K562 (cell line): ENCODE data around the gene PRR29. TPM values are rescaled to one million over a fixed set of nuclear protein-coding genes. Genes with fewer than 3 reads are reported as not detected.

Experiments used
- ATAC-seq: fragments of 200-7000 bp; cut with Tn5 transposase; 3 replicates; pipeline ENCODE4 v1.9.1; 2020; ENCODE audit warnings: moderate library complexity
- BruUV-seq: library from RNA; stranded (reverse); fragments of 400-500 nt; replicated peaks from 2 replicates; lab custom pipeline; 2021; lab: Mats Ljungman, UMichigan
- CTCF ChIA-PET: fragments of 300-600 bp; formaldehyde crosslinking; extraction: SDS; loops from one replicate; lab custom pipeline; 2021; ENCODE audit warnings: low intra/inter-chr PET ratio; lab: Yijun Ruan, JAX
- POLR2A ChIA-PET: fragments of 300-600, 350-650 bp; sonication (Branson Sonifier 250); formaldehyde crosslinking; extraction: SDS; loops from one replicate; lab custom pipeline; 2021; ENCODE audit warnings: antibody characterized with exemption, inconsistent platforms; lab: Yijun Ruan, JAX
- DNase-seq, 4 experiments: peaks; one replicate each; pipeline versions ENCODE4 v3.0.0 to v3.0.0-alpha.2; 2011 to 2018; ENCODE audit warnings: low spot score in 3 of 4, mixed read lengths in 3 of 4; ENCODE audit errors: extremely low read depth in 1 of 4
- FAIRE-seq: peaks from 2 replicates; lab custom pipeline; 2011; peaks lifted over from hg19 to GRCh38; lab: Jason Lieb, UNC
- H2AFZ ChIP-seq: 2 replicates; pipeline ENCODE4 v1.6.0; 2011; ENCODE audit warnings: low read depth, low read length, control low read depth, inconsistent platforms
- H3K27ac ChIP-seq: fragments of 200-600 bp; 3 replicates; pipeline ENCODE4 v1.8.0; 2011; ENCODE audit warnings: low read depth, mild to moderate bottlenecking, control low read depth, inconsistent platforms, low read length, moderate library complexity, mixed read lengths; ENCODE audit errors: extremely low read depth
- H3K27me3 ChIP-seq, 2 experiments: fragments of 300-600 bp in 1 of 2; 2 replicates in 1 of 2; 3 replicates in 1 of 2; pipeline versions ENCODE4 v1.6.0 to v1.8.0; 2011; ENCODE audit warnings: inconsistent platforms in 2 of 2, low read length in 2 of 2, mild to moderate bottlenecking in 1 of 2, mixed read lengths in 1 of 2, moderate library complexity in 1 of 2; ENCODE audit not compliant: control insufficient read depth in 2 of 2, insufficient read depth in 2 of 2
- H3K36me3 ChIP-seq: fragments of 300-600 bp; 3 replicates; pipeline ENCODE4 v1.8.0; 2011; ENCODE audit warnings: mild to moderate bottlenecking, low read length, inconsistent platforms; ENCODE audit not compliant: control insufficient read depth, insufficient read depth
- H3K4me1 ChIP-seq, 2 experiments: fragments of 200-600 bp in 1 of 2; replicated peaks in 1 of 2; 2 replicates in 1 of 2; 3 replicates in 1 of 2; pipeline versions ENCODE4 v1.5.1 to v1.8.0; 2011; ENCODE audit warnings: inconsistent platforms in 2 of 2, low read length in 2 of 2, mild to moderate bottlenecking in 1 of 2, mixed read lengths in 1 of 2, moderate library complexity in 1 of 2; ENCODE audit not compliant: control insufficient read depth in 2 of 2, insufficient read depth in 2 of 2
- H3K4me2 ChIP-seq: 2 replicates; pipeline ENCODE4 v1.6.1; 2011; ENCODE audit warnings: low read length, control low read depth, inconsistent platforms, mixed read lengths; ENCODE audit not compliant: insufficient read depth
- H3K4me3 ChIP-seq: fragments of 200-600 bp; sonication (generic), shearing (Covaris generic); 2 replicates; pipeline ENCODE4 v1.5.1; 2016; ENCODE audit warnings: control low read depth, inconsistent platforms
- H3K79me2 ChIP-seq: fragments of 200-600 bp; 3 replicates; pipeline ENCODE4 v1.8.0; 2011; ENCODE audit warnings: low read length, inconsistent platforms; ENCODE audit not compliant: control insufficient read depth, insufficient read depth
- H3K9ac ChIP-seq, 2 experiments: 2 replicates each; pipeline versions ENCODE4 v1.6.0 to v1.6.1; 2011; ENCODE audit warnings: low read depth in 2 of 2, low read length in 2 of 2, control low read depth in 1 of 2, inconsistent platforms in 1 of 2, mild to moderate bottlenecking in 1 of 2, mixed read lengths in 1 of 2; ENCODE audit not compliant: insufficient read depth in 1 of 2
- H3K9me1 ChIP-seq: one replicate; pipeline ENCODE4 v1.6.0; 2011; ENCODE audit warnings: inconsistent platforms, mild to moderate bottlenecking, low read length, moderate library complexity; ENCODE audit not compliant: control insufficient read depth, insufficient read depth
- H3K9me3 ChIP-seq: replicated peaks from 2 replicates; pipeline ENCODE4 v1.5.1; 2011; ENCODE audit warnings: low read depth, low read length, inconsistent platforms; ENCODE audit not compliant: control insufficient read depth, insufficient read depth
- H4K20me1 ChIP-seq: replicated peaks from 2 replicates; pipeline ENCODE4 v1.6.1; 2011; ENCODE audit warnings: low read length, inconsistent platforms, mixed read lengths; ENCODE audit not compliant: control insufficient read depth, insufficient read depth
- BRCA1 ChIP-seq, 2 experiments: fragments of 450-650 bp in 1 of 2; sonication (generic) in 1 of 2; formaldehyde crosslinking in 1 of 2; IDR thresholded peaks; 2 replicates each; pipeline versions ENCODE4 v1.5.0 to v1.6.1; 2017 to 2020; ENCODE audit warnings: mild to moderate bottlenecking in 1 of 2, missing genetic modification reagents in 1 of 2
- CHCHD3 ChIP-seq: fragments of 250-450 bp; sonication (Bioruptor Pico); IDR thresholded peaks from 2 replicates; pipeline ENCODE4 v2.1.2; 2022; ENCODE audit warnings: mild to moderate bottlenecking
- ETV5 ChIP-seq: sonication (generic); formaldehyde crosslinking; IDR thresholded peaks from 2 replicates; pipeline ENCODE4 v1.4.0; 2020; ENCODE audit warnings: low read depth, mild to moderate bottlenecking, missing genetic modification reagents
- KDM4B ChIP-seq, 2 experiments: fragments of 450-650 bp in 1 of 2; sonication (generic) in 1 of 2; IDR thresholded peaks; 2 replicates each; pipeline ENCODE4 v1.6.1; 2016 to 2017; ENCODE audit warnings: borderline replicate concordance in 2 of 2, antibody characterized with exemption in 1 of 2, low read depth in 1 of 2, mild to moderate bottlenecking in 1 of 2
- MTA2 ChIP-seq: fragments of 450-650 bp; IDR thresholded peaks from 2 replicates; pipeline ENCODE4 v1.6.1; 2016; ENCODE audit warnings: low read depth
- MTF1 ChIP-seq: fragments of 250-450 bp; sonication (Bioruptor Pico); IDR thresholded peaks from 2 replicates; pipeline ENCODE4 v1.9.0; 2021; ENCODE audit warnings: moderate library complexity, mild to moderate bottlenecking, inconsistent platforms, borderline replicate concordance
- NELFE ChIP-seq: IDR thresholded peaks from 2 replicates; pipeline ENCODE4 v1.6.1; 2011; ENCODE audit warnings: mild to moderate bottlenecking; ENCODE audit not compliant: insufficient read depth, insufficient read length
- NR2F6 ChIP-seq: fragments of 450-650 bp; formaldehyde crosslinking; IDR thresholded peaks from 2 replicates; pipeline ENCODE4 v1.4.0; 2020; ENCODE audit warnings: mild to moderate bottlenecking
- PML ChIP-seq: IDR thresholded peaks from 2 replicates; pipeline ENCODE4 v1.6.1; 2012; ENCODE audit warnings: low read length, inconsistent platforms
- RBFOX2 ChIP-seq: fragments of 200-400 bp; formaldehyde crosslinking; IDR thresholded peaks from 2 replicates; pipeline ENCODE4 v1.6.1; 2017; ENCODE audit warnings: low read depth, mild to moderate bottlenecking, low read length, moderate library complexity
- SPI1 ChIP-seq: IDR thresholded peaks from 2 replicates; pipeline ENCODE4 v1.6.1; 2011; ENCODE audit warnings: low read depth, low read length, control low read depth, borderline replicate concordance
- WGBS: fragments of 100-300 bp; shearing (Covaris generic); methylation state at CpG from one replicate; pipeline ENCODE4 v1.1.6; 2016; ENCODE audit warnings: low coverage, mixed read lengths; ENCODE audit not compliant: insufficient coverage; ENCODE audit errors: missing lambda C conversion rate; 5-methylcytosine and 5-hydroxymethylcytosine counted together
- in situ Hi-C: fragments of 300-500 bp; cut with MboI; formaldehyde crosslinking; loops from 4 replicates; pipeline ENCODE4 v1.15.0; 2018; ENCODE audit warnings: inconsistent platforms, mixed read lengths
- intact Hi-C: fragments of 100-400 bp; cut with micrococcal nuclease; formaldehyde crosslinking; loops from 2 replicates; pipeline ENCODE4 v1.14.2; 2022
- polyA plus RNA-seq, 8 experiments: library from polyadenylated mRNA; depleted of rRNA in 4 of 8; stranded (reverse) in 5 of 8; unstranded in 3 of 8; fragments of >200 nt; fragmentation: Nextera tagmentation in 2 of 8; fragmentation: Illumina TruSeq in 1 of 8; extraction: Ambion mirVana in 2 of 8; extraction: Trizol in 1 of 8; gene quantifications; 2 replicates each; pipeline versions ENCODE4 v1.2.1 to v1.2.3, GENCODE V29; 2011 to 2014; ENCODE audit warnings: inconsistent platforms in 1 of 8, missing spikeins in 1 of 8
- total RNA-seq, 7 experiments: library from RNA; depleted of rRNA in 6 of 7; stranded (reverse); fragments of >200 nt in 6 of 7; fragmentation: Illumina TruSeq in 2 of 7; extraction: Trizol in 2 of 7; gene quantifications; 2 replicates each; pipeline versions ENCODE4 v1.2.1 to v1.2.3, GENCODE V29; 2011 to 2021; ENCODE audit warnings: low replicate concordance in 1 of 7
- TF ChIP-seq, protein P1 (sequence below): fragments of 250-450 bp; sonication (Bioruptor Pico); IDR thresholded peaks from 2 replicates; pipeline ENCODE4 v1.8.0; 2022; ENCODE audit warnings: inconsistent platforms, mild to moderate bottlenecking, moderate library complexity, borderline replicate concordance
- TF ChIP-seq, protein P2 (sequence below): fragments of 250-450 bp; sonication (Bioruptor Pico); IDR thresholded peaks from 2 replicates; pipeline ENCODE4 v1.4.0; 2020
- TF ChIP-seq, protein P3 (sequence below), 2 experiments: IDR thresholded peaks; 2 replicates each; pipeline ENCODE4 v1.6.1; 2011; ENCODE audit warnings: borderline replicate concordance in 1 of 2, control low read depth in 1 of 2, low read depth in 1 of 2, low read length in 1 of 2, mild to moderate bottlenecking in 1 of 2, mixed read lengths in 1 of 2, moderate library complexity in 1 of 2; ENCODE audit not compliant: insufficient read depth in 1 of 2, insufficient read length in 1 of 2, poor library complexity in 1 of 2, severe bottlenecking in 1 of 2; ENCODE audit errors: extremely low read depth in 1 of 2
- TF ChIP-seq, protein P4 (sequence below): fragments of 450-650 bp; IDR thresholded peaks from 2 replicates; pipeline ENCODE4 v1.6.1; 2014; ENCODE audit warnings: low read depth, mild to moderate bottlenecking, moderate library complexity, borderline replicate concordance

The PRR29 gene
- total and polyA plus RNA-seq, 9 of the 15 experiments (the other 6 are each of a cell fraction or from before 2014, with no cell fraction given): 0.08 to 0.58 (median 0.15) TPM; not detected in 5

DNA sequence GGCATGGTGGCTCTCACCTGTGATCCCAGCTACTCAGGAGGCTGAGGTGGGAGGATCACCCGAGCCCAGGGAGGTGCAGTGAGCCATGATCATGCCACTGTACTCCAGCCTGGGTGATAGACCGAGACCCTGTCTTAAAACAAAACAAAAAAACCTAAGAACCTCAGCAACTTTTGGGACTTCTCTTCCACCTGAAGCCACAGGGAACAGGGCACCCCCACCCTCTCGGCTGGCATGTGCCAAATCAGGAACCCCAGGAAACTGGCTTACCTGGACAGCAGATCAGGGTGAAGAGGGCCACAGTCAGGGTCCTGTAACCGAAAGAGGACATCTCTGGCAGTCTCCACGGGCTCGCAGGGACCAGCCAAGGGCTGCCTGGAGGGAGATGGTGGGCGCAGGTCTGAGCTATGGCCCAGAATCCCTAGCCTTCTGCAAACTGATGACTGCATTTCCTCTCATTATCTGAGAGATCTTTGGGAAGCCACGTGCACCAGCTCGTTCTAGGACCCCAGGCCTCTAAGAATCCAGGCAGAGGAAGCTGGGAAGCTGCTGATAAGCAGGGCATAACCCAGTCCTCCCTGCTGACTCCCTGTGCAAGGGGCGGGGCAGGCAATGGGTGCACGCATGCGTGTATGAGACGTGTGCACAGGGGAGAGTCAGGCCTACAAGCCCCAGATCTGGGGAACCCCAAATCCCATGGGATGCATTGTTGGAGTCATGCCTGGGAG is 8.4 kb downstream of the PRR29 start:
- peak; percentile 96 to 99 (median 97) for DNase-seq
- Histone ChIP-seq H3K27ac (peak overlapping the region; percentile 81), H3K9ac (peak overlapping the region; percentile 83 to 93), H3K9me1 (no peaks in the 10 kb centered on the region), H2AFZ (peak overlapping the region; percentile 84), H4K20me1 (no peaks in the 10 kb centered on the region), H3K79me2 (peaks cover 22% of the 10 kb centered on the region), H3K27me3 (no peaks in the 10 kb centered on the region), H3K9me3 (no peaks in the 10 kb centered on the region), H3K36me3 (peaks cover 31% of the 10 kb centered on the region), H3K4me3 (peak overlapping the region; percentile 44), H3K4me1 (peaks cover 19 to 55% of the 10 kb centered on the region in 2 experiments), H3K4me2 (peak overlapping the region; percentile 87)
- CTCF ChIA-PET: no interaction called here
- in situ Hi-C loops: no loop called here
- WGBS: 0% methylated on average over 13 of the region's 13 CpGs
- POLR2A ChIA-PET: interaction anchor here (0.6 to 3.6 kb wide), 12 partner anchors 9 to 139 kb away, joined by 3 to 24 read pairs (median 4); partner anchors contain the start of gene PRR29
- intact Hi-C loops: no loop called here
- ATAC-seq: peak; percentile 92
- TSS peak; percentile 65 for BruUV-seq
- FAIRE-seq: peak; percentile 99
- TF ChIP-seq BRCA1 (IDR thresholded peaks at IDR 0.05) (no peak), BRCA1 (CRISPR knock-in tag; IDR thresholded peaks at IDR 0.05) (no peak), NR2F6 (CRISPR knock-in tag) (no peak), SPI1 (peak; percentile 75; the same call in 1 of the 2 replicates), ETV5 (CRISPR knock-in tag) (peak; percentile 92), PML (peak; percentile 72), RBFOX2 (peak; percentile 76), NELFE (no peak), KDM4B (IDR thresholded peaks at IDR 0.05; ENCODE audit: borderline replicate concordance in 2 of 2, low read depth in 1 of 2) (peak in 1 of 2 experiments; percentile 44; a peak in 1 of 4 replicates), MTF1 (no peak), MTA2 (peak; percentile 78), CHCHD3 (CRISPR knock-in tag) (no peak)
- TF ChIP-seq, protein P1, sequence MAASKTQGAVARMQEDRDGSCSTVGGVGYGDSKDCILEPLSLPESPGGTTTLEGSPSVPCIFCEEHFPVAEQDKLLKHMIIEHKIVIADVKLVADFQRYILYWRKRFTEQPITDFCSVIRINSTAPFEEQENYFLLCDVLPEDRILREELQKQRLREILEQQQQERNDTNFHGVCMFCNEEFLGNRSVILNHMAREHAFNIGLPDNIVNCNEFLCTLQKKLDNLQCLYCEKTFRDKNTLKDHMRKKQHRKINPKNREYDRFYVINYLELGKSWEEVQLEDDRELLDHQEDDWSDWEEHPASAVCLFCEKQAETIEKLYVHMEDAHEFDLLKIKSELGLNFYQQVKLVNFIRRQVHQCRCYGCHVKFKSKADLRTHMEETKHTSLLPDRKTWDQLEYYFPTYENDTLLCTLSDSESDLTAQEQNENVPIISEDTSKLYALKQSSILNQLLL (CRISPR knock-in tag): no peak
- TF ChIP-seq, protein P2, sequence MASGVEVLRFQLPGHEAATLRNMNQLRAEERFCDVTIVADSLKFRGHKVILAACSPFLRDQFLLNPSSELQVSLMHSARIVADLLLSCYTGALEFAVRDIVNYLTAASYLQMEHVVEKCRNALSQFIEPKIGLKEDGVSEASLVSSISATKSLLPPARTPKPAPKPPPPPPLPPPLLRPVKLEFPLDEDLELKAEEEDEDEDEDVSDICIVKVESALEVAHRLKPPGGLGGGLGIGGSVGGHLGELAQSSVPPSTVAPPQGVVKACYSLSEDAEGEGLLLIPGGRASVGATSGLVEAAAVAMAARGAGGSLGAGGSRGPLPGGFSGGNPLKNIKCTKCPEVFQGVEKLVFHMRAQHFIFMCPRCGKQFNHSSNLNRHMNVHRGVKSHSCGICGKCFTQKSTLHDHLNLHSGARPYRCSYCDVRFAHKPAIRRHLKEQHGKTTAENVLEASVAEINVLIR (CRISPR knock-in tag): no peak
- TF ChIP-seq, protein P3, sequence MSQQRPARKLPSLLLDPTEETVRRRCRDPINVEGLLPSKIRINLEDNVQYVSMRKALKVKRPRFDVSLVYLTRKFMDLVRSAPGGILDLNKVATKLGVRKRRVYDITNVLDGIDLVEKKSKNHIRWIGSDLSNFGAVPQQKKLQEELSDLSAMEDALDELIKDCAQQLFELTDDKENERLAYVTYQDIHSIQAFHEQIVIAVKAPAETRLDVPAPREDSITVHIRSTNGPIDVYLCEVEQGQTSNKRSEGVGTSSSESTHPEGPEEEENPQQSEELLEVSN (IDR thresholded peaks at IDR 0.05; ENCODE audit: borderline replicate concordance in 1 of 2, extremely low read depth in 1 of 2, insufficient read depth in 1 of 2, insufficient read length in 1 of 2, low read depth in 1 of 2, low read length in 1 of 2, poor library complexity in 1 of 2, severe bottlenecking in 1 of 2): peak; percentile 55 to 76
- TF ChIP-seq, protein P4, sequence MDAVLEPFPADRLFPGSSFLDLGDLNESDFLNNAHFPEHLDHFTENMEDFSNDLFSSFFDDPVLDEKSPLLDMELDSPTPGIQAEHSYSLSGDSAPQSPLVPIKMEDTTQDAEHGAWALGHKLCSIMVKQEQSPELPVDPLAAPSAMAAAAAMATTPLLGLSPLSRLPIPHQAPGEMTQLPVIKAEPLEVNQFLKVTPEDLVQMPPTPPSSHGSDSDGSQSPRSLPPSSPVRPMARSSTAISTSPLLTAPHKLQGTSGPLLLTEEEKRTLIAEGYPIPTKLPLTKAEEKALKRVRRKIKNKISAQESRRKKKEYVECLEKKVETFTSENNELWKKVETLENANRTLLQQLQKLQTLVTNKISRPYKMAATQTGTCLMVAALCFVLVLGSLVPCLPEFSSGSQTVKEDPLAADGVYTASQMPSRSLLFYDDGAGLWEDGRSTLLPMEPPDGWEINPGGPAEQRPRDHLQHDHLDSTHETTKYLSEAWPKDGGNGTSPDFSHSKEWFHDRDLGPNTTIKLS: peak; percentile 81
